Sigmoid colon (tissue), 7 donors: Measurements from ENCODE around the gene TBC1D2. TPM values are rescaled to one million over a fixed set of nuclear protein-coding genes. Genes with fewer than 3 reads are reported as not detected.

Source experiments
- DNase-seq: peaks from one replicate; pipeline ENCODE4 v3.0.0-alpha.2; 2019
- H3K27ac ChIP-seq, 4 donors: fragments of 200-600 bp; sonication (generic); one replicate each; pipeline ENCODE4 v1.5.1; 2016 to 2019; ENCODE audit warnings: mild to moderate bottlenecking in 1 of 4
- H3K27me3 ChIP-seq, 3 donors: fragments of 200-600 bp; sonication (generic); one replicate each; pipeline ENCODE4 v1.5.1; 2019; ENCODE audit warnings: mild to moderate bottlenecking in 1 of 3
- H3K36me3 ChIP-seq, 4 donors: fragments of 200-600 bp; sonication (generic); one replicate each; pipeline ENCODE4 v1.5.1; 2016 to 2019
- H3K4me1 ChIP-seq, 4 donors: fragments of 200-600 bp; sonication (generic); one replicate each; pipeline ENCODE4 v1.5.1; 2017 to 2019
- H3K4me3 ChIP-seq, 4 donors: fragments of 200-600 bp; sonication (generic); one replicate each; pipeline ENCODE4 v1.5.1; 2017 to 2019; ENCODE audit warnings: mild to moderate bottlenecking in 2 of 4, moderate library complexity in 1 of 4
- H3K9me3 ChIP-seq, 4 donors: fragments of 200-600 bp in 3 of 4; sonication (generic) in 3 of 4; one replicate each; pipeline versions ENCODE4 v1.5.1 to v1.6.1; 2013 to 2019
- CTCF ChIP-seq, 4 experiments: fragments of 450-650 bp in 3 of 4; fragments of 200-600 bp in 1 of 4; IDR thresholded peaks; one replicate each; pipeline ENCODE4 v1.5.1; 2016 to 2019; ENCODE audit warnings: antibody characterized with exemption in 4 of 4, mild to moderate bottlenecking in 3 of 4, moderate library complexity in 2 of 4
- EP300 ChIP-seq, 4 donors: sonication (generic); formaldehyde crosslinking; IDR thresholded peaks; one replicate each; pipeline ENCODE4 v1.6.1; 2017; ENCODE audit warnings: antibody characterized with exemption in 4 of 4
- POLR2A ChIP-seq, 2 donors: fragments of 450-650 bp; IDR thresholded peaks; one replicate each; pipeline ENCODE4 v1.6.1; 2016; ENCODE audit warnings: antibody characterized with exemption in 2 of 2, mild to moderate bottlenecking in 2 of 2, moderate library complexity in 2 of 2
- POLR2AphosphoS5 ChIP-seq, 4 donors: sonication (generic); formaldehyde crosslinking; IDR thresholded peaks; one replicate each; pipeline ENCODE4 v1.6.1; 2017; ENCODE audit warnings: antibody characterized with exemption in 4 of 4
- WGBS, 2 donors: extraction: QIAGEN DNeasy Blood & Tissue Kit; methylation state at CpG; one replicate each; pipeline ENCODE4 v1.1.7; 2013; 5-methylcytosine and 5-hydroxymethylcytosine counted together
- intact Hi-C: fragments of 100-400 bp; cut with DNase I; formaldehyde crosslinking; loops from one replicate; pipeline ENCODE4 v1.15.1; 2023
- polyA plus RNA-seq, 3 donors: library from polyadenylated mRNA; stranded (reverse); fragments of 200-250 nt; gene quantifications; one replicate each; pipeline ENCODE4 v1.2.3, GENCODE V29; 2013
- total RNA-seq, 4 donors: library from RNA; depleted of rRNA; stranded (reverse); fragments of >200 nt; gene quantifications; one replicate each; pipeline ENCODE4 v1.1.0, GENCODE V29; 2016
- donor health status: healthy with polysubstance abuse.
- donor health status: Bipolar disorder and iron deficiency.
- donor health status: healthy.

TBC1D2 gene
- total and polyA plus RNA-seq, 7 donors = 4.8 to 23.8 (median 13.3) TPM

GRCh38 chr9:98158071-98158831 is 97.2 kb downstream of the TBC1D2 start:
- intact Hi-C loops = no loop called here
- Histone ChIP-seq H3K4me1 (no peaks in the 10 kb centered on the region), H3K27me3 (no peaks in the 10 kb centered on the region), H3K4me3 (no peak overlapping the region), H3K27ac (no peak overlapping the region), H3K36me3 (no peaks in the 10 kb centered on the region), H3K9me3 (no peaks in the 10 kb centered on the region)
- DNase-seq = no peak
- 17 to 70% methylated on average over 4 of the region's 4 CpGs for WGBS, 2 donors
- TF ChIP-seq POLR2A (IDR thresholded peaks at IDR 0.05) (no peak), EP300 (IDR thresholded peaks at IDR 0.05) (no peak), CTCF (IDR thresholded peaks at IDR 0.05) (no peak), POLR2AphosphoS5 (IDR thresholded peaks at IDR 0.05) (no peak)

- no peak overlapping the region for H3K4me3 ChIP-seq
- TF ChIP-seq POLR2A (IDR thresholded peaks at IDR 0.05) (no peak), CTCF (IDR thresholded peaks at IDR 0.05) (no peak), POLR2AphosphoS5 (IDR thresholded peaks at IDR 0.05) (no peak), EP300 (IDR thresholded peaks at IDR 0.05) (no peak)
- no peaks in the 10 kb centered on the region for H3K27me3 ChIP-seq
- peak; percentile 41 for DNase-seq
- H3K27ac ChIP-seq = no peak overlapping the region
- 96 to 97% methylated on average over 10 of the region's 10 CpGs for WGBS, 2 donors
- H3K4me1 ChIP-seq = no peaks in the 10 kb centered on the region
- H3K36me3 ChIP-seq = no peaks in the 10 kb centered on the region
- H3K9me3 ChIP-seq = no peaks in the 10 kb centered on the region
- intact Hi-C loops = no loop called here
Measured at GRCh38 chr9:98157372-98157771, 98.1 kb downstream of the TBC1D2 start.

- WGBS, 2 donors = 66 to 86% methylated on average over 2 of the region's 2 CpGs
Measured at GRCh38 chr9:98154678-98155077, 100.8 kb downstream of the TBC1D2 start.

GRCh38 chr9:98152526-98152925 is 102.9 kb downstream of the TBC1D2 start:
- no peak for DNase-seq
- Histone ChIP-seq H3K36me3 (no peaks in the 10 kb centered on the region), H3K4me1 (no peaks in the 10 kb centered on the region), H3K4me3 (no peak overlapping the region), H3K27ac (no peak overlapping the region), H3K9me3 (no peaks in the 10 kb centered on the region), H3K27me3 (no peaks in the 10 kb centered on the region)
- TF ChIP-seq EP300 (IDR thresholded peaks at IDR 0.05) (no peak), CTCF (IDR thresholded peaks at IDR 0.05) (no peak), POLR2AphosphoS5 (IDR thresholded peaks at IDR 0.05) (no peak), POLR2A (IDR thresholded peaks at IDR 0.05) (no peak)
- intact Hi-C loops = no loop called here

More at GRCh38 chr9:98154678-98155077, 100.8 kb downstream of the TBC1D2 start:
- Histone ChIP-seq H3K36me3 (no peaks in the 10 kb centered on the region), H3K4me3 (no peak overlapping the region), H3K9me3 (no peaks in the 10 kb centered on the region), H3K4me1 (no peaks in the 10 kb centered on the region), H3K27me3 (no peaks in the 10 kb centered on the region), H3K27ac (no peak overlapping the region)
- intact Hi-C loops = no loop called here
- DNase-seq = no peak
- TF ChIP-seq POLR2A (IDR thresholded peaks at IDR 0.05) (no peak), CTCF (IDR thresholded peaks at IDR 0.05) (no peak), EP300 (IDR thresholded peaks at IDR 0.05) (no peak), POLR2AphosphoS5 (IDR thresholded peaks at IDR 0.05) (no peak)

- no peak for DNase-seq
- TF ChIP-seq EP300 (IDR thresholded peaks at IDR 0.05) (no peak), POLR2AphosphoS5 (IDR thresholded peaks at IDR 0.05) (no peak), POLR2A (IDR thresholded peaks at IDR 0.05) (no peak), CTCF (IDR thresholded peaks at IDR 0.05) (no peak)
- Histone ChIP-seq H3K4me3 (no peak overlapping the region), H3K27ac (no peak overlapping the region), H3K4me1 (no peaks in the 10 kb centered on the region), H3K27me3 (no peaks in the 10 kb centered on the region), H3K9me3 (no peaks in the 10 kb centered on the region), H3K36me3 (no peaks in the 10 kb centered on the region)
- intact Hi-C loops = no loop called here
- WGBS, 2 donors = 83 to 86% methylated on average over 3 of the region's 3 CpGs
Measured at GRCh38 chr9:98150721-98151120, 104.7 kb downstream of the TBC1D2 start.
